HepG2 (cell line): ENCODE measurements around the gene TADA1. TPM values are rescaled to one million over a fixed set of nuclear protein-coding genes. Genes with fewer than 3 reads are reported as not detected.

Experiments used
- ATAD3A ChIP-seq: sonication (generic); formaldehyde crosslinking; IDR thresholded peaks from 2 replicates; pipeline ENCODE4 v1.4.0; 2020; ENCODE audit warnings: missing genetic modification reagents
- ATF7-NPFF ChIP-seq: sonication (generic); formaldehyde crosslinking; IDR thresholded peaks from 2 replicates; pipeline ENCODE4 v1.8.1; 2023; ENCODE audit warnings: mild to moderate bottlenecking, low read depth, missing genetic modification reagents, moderate library complexity
- CHD4 ChIP-seq: fragments of 200-600 bp; sonication (generic); IDR thresholded peaks from 2 replicates; pipeline ENCODE4 v1.7.0; 2017; ENCODE audit warnings: mild to moderate bottlenecking, low read length, borderline replicate concordance
- FOXJ3 ChIP-seq: sonication (generic); formaldehyde crosslinking; IDR thresholded peaks from 2 replicates; pipeline ENCODE4 v1.4.0; 2020; ENCODE audit warnings: missing genetic modification reagents, mild to moderate bottlenecking, borderline replicate concordance
- GATAD1 ChIP-seq: IDR thresholded peaks from 2 replicates; pipeline ENCODE4 v1.6.1; 2016; ENCODE audit warnings: missing genetic modification reagents, missing compliant biosample characterization
- KDM1A ChIP-seq: IDR thresholded peaks from 2 replicates; pipeline ENCODE4 v1.6.1; 2016; ENCODE audit warnings: missing compliant biosample characterization
- RAD21 ChIP-seq: fragments of 450-650 bp; formaldehyde crosslinking; IDR thresholded peaks from 2 replicates; pipeline ENCODE4 v1.5.0; 2020; ENCODE audit warnings: mild to moderate bottlenecking
- RCOR2 ChIP-seq: IDR thresholded peaks from 2 replicates; pipeline ENCODE4 v1.6.1; 2016; ENCODE audit warnings: missing biosample characterization, missing genetic modification reagents
- RELA ChIP-seq: sonication (generic); formaldehyde crosslinking; IDR thresholded peaks from 2 replicates; pipeline ENCODE4 v1.4.0; 2020; ENCODE audit warnings: missing genetic modification reagents
- TFAP4 ChIP-seq: sonication (generic); IDR thresholded peaks from 2 replicates; pipeline ENCODE4 v1.6.1; 2016; ENCODE audit warnings: low read depth, borderline replicate concordance
- TP53 ChIP-seq: sonication (generic); formaldehyde crosslinking; conservative IDR thresholded peaks from 2 replicates; pipeline ENCODE4 v1.4.0; 2020; ENCODE audit warnings: missing genetic modification reagents
- ZC3H13 ChIP-seq: sonication (generic); formaldehyde crosslinking; IDR thresholded peaks from 2 replicates; pipeline ENCODE4 v1.8.1; 2023; ENCODE audit warnings: mild to moderate bottlenecking, missing genetic modification reagents, moderate library complexity
- ZMAT5 ChIP-seq: sonication (generic); formaldehyde crosslinking; IDR thresholded peaks from 2 replicates; pipeline ENCODE4 v1.5.0; 2020; ENCODE audit warnings: mild to moderate bottlenecking, low read depth, missing genetic modification reagents, borderline replicate concordance
- ZMYM3 ChIP-seq: sonication (generic); formaldehyde crosslinking; IDR thresholded peaks from 2 replicates; pipeline ENCODE4 v1.5.1; 2020; ENCODE audit warnings: mild to moderate bottlenecking, missing genetic modification reagents
- ZNF143 ChIP-seq: sonication (generic); formaldehyde crosslinking; IDR thresholded peaks from 2 replicates; pipeline ENCODE4 v1.4.0; 2020; ENCODE audit warnings: missing genetic modification reagents
- ZNF160 ChIP-seq: sonication (generic); formaldehyde crosslinking; IDR thresholded peaks from 2 replicates; pipeline ENCODE4 v1.8.0; 2022; ENCODE audit warnings: mild to moderate bottlenecking, inconsistent platforms, missing genetic modification reagents
- ZNF329 ChIP-seq: sonication (generic); formaldehyde crosslinking; IDR thresholded peaks from 2 replicates; pipeline ENCODE4 v1.9.0; 2021; ENCODE audit warnings: low read depth, mild to moderate bottlenecking, missing genetic modification reagents
- ZNF546 ChIP-seq: sonication (generic); formaldehyde crosslinking; conservative IDR thresholded peaks from 2 replicates; pipeline ENCODE4 v1.8.1; 2023; ENCODE audit warnings: mild to moderate bottlenecking, missing genetic modification reagents
- ZNF598 ChIP-seq: sonication (generic); formaldehyde crosslinking; IDR thresholded peaks from 2 replicates; pipeline ENCODE4 v1.5.1; 2020; ENCODE audit warnings: mild to moderate bottlenecking, missing genetic modification reagents, borderline replicate concordance
- ZSCAN22 ChIP-seq: sonication (generic); formaldehyde crosslinking; IDR thresholded peaks from 2 replicates; pipeline ENCODE4 v1.4.0; 2020; ENCODE audit warnings: mild to moderate bottlenecking, missing genetic modification reagents
- polyA plus RNA-seq, 8 experiments: library from polyadenylated mRNA; depleted of rRNA in 3 of 8; stranded (reverse) in 7 of 8; unstranded in 1 of 8; fragments of >200 nt; fragmentation: Illumina TruSeq in 4 of 8; extraction: Trizol in 4 of 8; gene quantifications; 2 replicates each; pipeline versions ENCODE4 v1.2.1 to v1.2.3, GENCODE V29; 2011 to 2016; ENCODE audit warnings: low read depth in 4 of 8, missing spikeins in 1 of 8, mixed read lengths in 1 of 8; ENCODE audit not compliant: insufficient read depth in 1 of 8
- total RNA-seq, 5 experiments: library from RNA; depleted of rRNA; stranded (reverse); fragments of >200 nt; fragmentation: Illumina TruSeq; extraction: Trizol; gene quantifications; 2 replicates each; pipeline ENCODE4 v1.2.3, GENCODE V29; 2016; ENCODE audit warnings: low read depth in 1 of 5

The TADA1 gene
- total and polyA plus RNA-seq, 2 of the 13 experiments (the other 11 are each of a cell fraction or from before 2014, with no cell fraction given), result 28.3 to 29.1 TPM

GRCh38 chr1:166875302-166875733 lies 746 bp downstream of the TADA1 start (continued):
- no peak for TF ChIP-seq RAD21 (CRISPR knock-in tag)
- no peak for TF ChIP-seq TFAP4
- TF ChIP-seq ZNF160 (CRISPR knock-in tag), result no peak
- TF ChIP-seq ZC3H13 (CRISPR knock-in tag), result no peak
- TF ChIP-seq TP53 (CRISPR knock-in tag), result no peak
- no peak for TF ChIP-seq ZSCAN22 (CRISPR knock-in tag)
- no peak for TF ChIP-seq GATAD1 (CRISPR knock-in tag)
- 0 out of 2 replicates have a peak, but pooled peaks have one; percentile 13 for TF ChIP-seq RELA (CRISPR knock-in tag)
- no peak for TF ChIP-seq ATF7-NPFF (CRISPR knock-in tag)
- TF ChIP-seq FOXJ3 (CRISPR knock-in tag), result no peak
- TF ChIP-seq RCOR2 (CRISPR knock-in tag), result 0 out of 2 replicates have a peak, but pooled peaks have one; percentile 27
- peak; percentile 61; the same call in 1 of the 2 replicates for TF ChIP-seq KDM1A (CRISPR knock-in tag)
- TF ChIP-seq ZNF598, result no peak
- peak; percentile 88; the same call in 1 of the 2 replicates for TF ChIP-seq CHD4
- TF ChIP-seq ZMYM3, result peak; percentile 96
- TF ChIP-seq ATAD3A (CRISPR knock-in tag), result no peak
- no peak for TF ChIP-seq ZNF546 (CRISPR knock-in tag)
- no peak for TF ChIP-seq ZNF143 (CRISPR knock-in tag)
- no peak for TF ChIP-seq ZMAT5 (CRISPR knock-in tag)
- 0 out of 2 replicates have a peak, but pooled peaks have one; percentile 14 for TF ChIP-seq ZNF329 (CRISPR knock-in tag)
